Measurements from ENCODE around the gene SECISBP2. TPM values are rescaled to one million over a fixed set of nuclear protein-coding genes. Genes with fewer than 3 reads are reported as not detected.

SECISBP2 gene
- total and polyA plus RNA-seq, 2 experiments from 2014 or later = 12.2 to 13.0 TPM

GRCh38 chr9:89378541-89378940 is 60.2 kb downstream of the SECISBP2 start:
- Histone ChIP-seq H3K4me1 (ENCODE audit: insufficient read depth) (no peaks in the 10 kb centered on the region), H3K4me2 (ENCODE audit: unreplicated experiment) (no peak overlapping the region), H3K9me2 (ENCODE audit: insufficient read depth) (no peaks in the 10 kb centered on the region), H3K79me2 (ENCODE audit: insufficient read depth) (no peaks in the 10 kb centered on the region), H3K27ac (no peak overlapping the region), H3K36me3 (ENCODE audit: low read depth) (no peaks in the 10 kb centered on the region), H3F3A (ENCODE audit: insufficient read depth) (no peaks in the 10 kb centered on the region), H3K9ac (no peak overlapping the region), H4K20me1 (ENCODE audit: insufficient read depth) (no peaks in the 10 kb centered on the region), H3K4me3 (no peak overlapping the region), H3K27me3 (replicated peaks; ENCODE audit: insufficient read depth) (no peaks in the 10 kb centered on the region), H3K9me3 (ENCODE audit: low read depth) (no peaks in the 10 kb centered on the region), H2AFZ (no peak overlapping the region)
- TF ChIP-seq EZH2phosphoT487 (IDR thresholded peaks at IDR 0.05; ENCODE audit: insufficient read depth, low read depth) (no peak), EZH2 (IDR thresholded peaks at IDR 0.05; ENCODE audit: insufficient read depth, poor library complexity, severe bottlenecking) (no peak)
- DNase-seq = no peak
- in situ Hi-C loops (cut with MboI) = no loop called here
- 88 to 90% methylated on average over 20 to 21 of the region's 21 CpGs for WGBS, 2 experiments (ENCODE audit: low coverage in 1 of 2, low lambda C conversion rate in 2 of 2, missing lambda C conversion rate in 2 of 2)

GRCh38 chr9:89379031-89379430 is 60.7 kb downstream of the SECISBP2 start:
- Histone ChIP-seq H3K9me3 (ENCODE audit: low read depth) (no peaks in the 10 kb centered on the region), H3K79me2 (ENCODE audit: insufficient read depth) (no peaks in the 10 kb centered on the region), H3K27me3 (replicated peaks; ENCODE audit: insufficient read depth) (no peaks in the 10 kb centered on the region), H3K4me3 (no peak overlapping the region), H3K36me3 (ENCODE audit: low read depth) (no peaks in the 10 kb centered on the region), H3K27ac (no peak overlapping the region), H4K20me1 (ENCODE audit: insufficient read depth) (no peaks in the 10 kb centered on the region), H3K9ac (no peak overlapping the region), H3K4me2 (ENCODE audit: unreplicated experiment) (no peak overlapping the region), H3K4me1 (ENCODE audit: insufficient read depth) (no peaks in the 10 kb centered on the region), H2AFZ (no peak overlapping the region), H3F3A (ENCODE audit: insufficient read depth) (no peaks in the 10 kb centered on the region), H3K9me2 (ENCODE audit: insufficient read depth) (no peaks in the 10 kb centered on the region)
- no peak for DNase-seq
- in situ Hi-C loops (cut with MboI) = no loop called here
- 86 to 91% methylated on average over 14 of the region's 14 CpGs for WGBS, 2 experiments (ENCODE audit: low coverage in 1 of 2, low lambda C conversion rate in 2 of 2, missing lambda C conversion rate in 2 of 2)
- TF ChIP-seq EZH2phosphoT487 (IDR thresholded peaks at IDR 0.05; ENCODE audit: insufficient read depth, low read depth) (no peak), EZH2 (IDR thresholded peaks at IDR 0.05; ENCODE audit: insufficient read depth, poor library complexity, severe bottlenecking) (no peak)

- TF ChIP-seq EZH2 (IDR thresholded peaks at IDR 0.05; ENCODE audit: insufficient read depth, poor library complexity, severe bottlenecking) (no peak), EZH2phosphoT487 (IDR thresholded peaks at IDR 0.05; ENCODE audit: insufficient read depth, low read depth) (no peak)
- Histone ChIP-seq H3K4me2 (ENCODE audit: unreplicated experiment) (no peak overlapping the region), H3K9me2 (ENCODE audit: insufficient read depth) (no peaks in the 10 kb centered on the region), H4K20me1 (ENCODE audit: insufficient read depth) (no peaks in the 10 kb centered on the region), H2AFZ (no peak overlapping the region), H3K79me2 (ENCODE audit: insufficient read depth) (no peaks in the 10 kb centered on the region), H3K36me3 (ENCODE audit: low read depth) (no peaks in the 10 kb centered on the region), H3K27me3 (replicated peaks; ENCODE audit: insufficient read depth) (no peaks in the 10 kb centered on the region), H3K9ac (no peak overlapping the region), H3K27ac (no peak overlapping the region), H3K4me1 (ENCODE audit: insufficient read depth) (no peaks in the 10 kb centered on the region), H3K9me3 (ENCODE audit: low read depth) (no peaks in the 10 kb centered on the region), H3F3A (ENCODE audit: insufficient read depth) (no peaks in the 10 kb centered on the region), H3K4me3 (no peak overlapping the region)
- in situ Hi-C loops (cut with MboI) = no loop called here
- DNase-seq = no peak
- 86 to 88% methylated on average over 14 of the region's 14 CpGs for WGBS, 2 experiments (ENCODE audit: low coverage in 1 of 2, low lambda C conversion rate in 2 of 2, missing lambda C conversion rate in 2 of 2)
Observed at GRCh38 chr9:89379508-89380115, 61.3 kb downstream of the SECISBP2 start.

- TF ChIP-seq EZH2phosphoT487 (IDR thresholded peaks at IDR 0.05; ENCODE audit: insufficient read depth, low read depth) = no peak
- no peak for TF ChIP-seq EZH2 (IDR thresholded peaks at IDR 0.05; ENCODE audit: insufficient read depth, poor library complexity, severe bottlenecking)
Observed at GRCh38 chr9:89380437-89381307, 62.4 kb downstream of the SECISBP2 start.

More at GRCh38 chr9:89380437-89381307, 62.4 kb downstream of the SECISBP2 start:
- DNase-seq = no peak
- WGBS, 2 experiments (ENCODE audit: low coverage in 1 of 2, low lambda C conversion rate in 2 of 2, missing lambda C conversion rate in 2 of 2) = 80 to 83% methylated on average over 26 of the region's 26 CpGs
- Histone ChIP-seq H3K27ac (no peak overlapping the region), H3K4me2 (ENCODE audit: unreplicated experiment) (no peak overlapping the region), H3K9me3 (ENCODE audit: low read depth) (no peaks in the 10 kb centered on the region), H3K4me3 (no peak overlapping the region), H3K27me3 (replicated peaks; ENCODE audit: insufficient read depth) (no peaks in the 10 kb centered on the region), H3K9me2 (ENCODE audit: insufficient read depth) (no peaks in the 10 kb centered on the region), H3K36me3 (ENCODE audit: low read depth) (no peaks in the 10 kb centered on the region), H3F3A (ENCODE audit: insufficient read depth) (no peaks in the 10 kb centered on the region), H3K9ac (no peak overlapping the region), H3K79me2 (ENCODE audit: insufficient read depth) (no peaks in the 10 kb centered on the region), H4K20me1 (ENCODE audit: insufficient read depth) (no peaks in the 10 kb centered on the region), H3K4me1 (ENCODE audit: insufficient read depth) (no peaks in the 10 kb centered on the region), H2AFZ (no peak overlapping the region)
- in situ Hi-C loops (cut with MboI) = no loop called here
